Measurements from ENCODE around the gene SLIT3. TPM values are rescaled to one million over a fixed set of nuclear protein-coding genes. Genes with fewer than 3 reads are reported as not detected.
"Not testable (repeated sequence)": the region's sequence is repeated elsewhere in the genome, so short reads cannot be mapped to it uniquely, and the experiment has no call there.

SLIT3 gene
- total RNA-seq, 1 experiment from 2014 or later, result 0.92 TPM

DNA sequence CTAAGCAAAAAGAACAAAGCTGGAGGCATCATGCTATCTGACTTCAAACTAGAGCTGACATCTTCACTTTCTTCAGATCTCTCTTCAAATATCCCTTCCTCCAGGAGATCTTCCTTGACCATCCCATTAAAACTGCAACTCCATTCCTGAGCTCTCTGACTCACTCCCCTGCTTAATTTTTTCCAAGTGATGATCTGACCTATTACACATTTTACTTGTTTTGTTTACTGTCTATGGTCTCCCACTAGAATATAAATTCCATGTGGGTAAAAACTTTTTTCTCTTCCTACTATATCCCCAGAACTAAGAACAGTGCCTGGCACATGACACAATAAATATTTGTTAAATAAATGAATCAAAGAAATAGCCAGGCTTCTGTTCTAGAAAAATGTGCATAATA is 87.5 kb downstream of the SLIT3 start:
- Histone ChIP-seq H3K27ac (ENCODE audit: insufficient read length, low read depth, low read length) (no peak overlapping the region), H3K27me3 (ENCODE audit: insufficient read depth, low read length) (peaks cover 2% of the 10 kb centered on the region; the same call in 1 of the 2 replicates), H2AK5ac (ENCODE audit: insufficient read length, low read length) (no peak overlapping the region), H3K9me3 (ENCODE audit: control insufficient read depth, low read depth, low read length) (no peaks in the 10 kb centered on the region), H3T11ph (ENCODE audit: low read length) (no peak overlapping the region), H2BK15ac (ENCODE audit: low read depth, low read length) (no peak overlapping the region), H3K4me2 (ENCODE audit: insufficient read depth, insufficient read length, low read length) (no peak overlapping the region), H3K23me2 (ENCODE audit: insufficient read length, low read depth, low read length, poor library complexity, severe bottlenecking) (no peaks in the 10 kb centered on the region), H3K23ac (ENCODE audit: insufficient read length, low read depth, low read length) (no peak overlapping the region), H3K79me1 (ENCODE audit: insufficient read depth, low read depth, low read length, poor library complexity, severe bottlenecking) (no peaks in the 10 kb centered on the region), H2BK5ac (ENCODE audit: insufficient read length, low read length) (no peak overlapping the region), H3K56ac (ENCODE audit: insufficient read length, low read depth, low read length) (no peak overlapping the region), H2BK12ac (ENCODE audit: insufficient read length, low read depth, low read length) (no peak overlapping the region), H3K9ac (ENCODE audit: extremely low read depth, insufficient read length, low read length) (no peak overlapping the region), H3K18ac (ENCODE audit: insufficient read length, low read depth, low read length) (no peak overlapping the region), H3K79me2 (ENCODE audit: insufficient read depth, low read length) (no peaks in the 10 kb centered on the region), H4K8ac (replicated peaks; ENCODE audit: insufficient read length, low read depth, low read length) (no peak overlapping the region), H4K20me1 (ENCODE audit: control insufficient read depth, insufficient read depth, insufficient read length) (no peaks in the 10 kb centered on the region), H2BK20ac (ENCODE audit: low read depth, low read length, poor library complexity, severe bottlenecking) (no peak overlapping the region), H3K4me1 (ENCODE audit: insufficient read depth, low read length) (no peaks in the 10 kb centered on the region), H3K4ac (ENCODE audit: low read depth, low read length) (no peak overlapping the region), H4K5ac (ENCODE audit: insufficient read length, low read depth, low read length) (no peak overlapping the region), H2BK120ac (ENCODE audit: low read depth, low read length, poor library complexity, severe bottlenecking) (no peak overlapping the region), H4K91ac (ENCODE audit: insufficient read length, low read depth, low read length) (no peak overlapping the region), H2AFZ (ENCODE audit: low read length) (no peak overlapping the region), H3K14ac (ENCODE audit: insufficient read depth, low read length) (no peak overlapping the region)
- peaks cover 84% of the 10 kb centered on the region for H3K27me3 Mint-ChIP-seq (ENCODE audit: low read depth)
- no peak overlapping the region for H3K4me3 Mint-ChIP-seq
- 0 out of 5 replicates have a peak, but pooled peaks cover 0 to 2% of the 10 kb centered on the region in 2 experiments for H3K9me3 Mint-ChIP-seq
- H3K27ac Mint-ChIP-seq, result no peak overlapping the region
- H3K36me3 Mint-ChIP-seq (ENCODE audit: insufficient read depth in 1 of 3, low read depth in 3 of 3), result no peaks in the 10 kb centered on the region
- H3K4me1 Mint-ChIP-seq, result peaks cover 0 to 4% of the 10 kb centered on the region in 2 experiments; a peak in 1 of 4 replicates
- TF ChIP-seq, protein P1, sequence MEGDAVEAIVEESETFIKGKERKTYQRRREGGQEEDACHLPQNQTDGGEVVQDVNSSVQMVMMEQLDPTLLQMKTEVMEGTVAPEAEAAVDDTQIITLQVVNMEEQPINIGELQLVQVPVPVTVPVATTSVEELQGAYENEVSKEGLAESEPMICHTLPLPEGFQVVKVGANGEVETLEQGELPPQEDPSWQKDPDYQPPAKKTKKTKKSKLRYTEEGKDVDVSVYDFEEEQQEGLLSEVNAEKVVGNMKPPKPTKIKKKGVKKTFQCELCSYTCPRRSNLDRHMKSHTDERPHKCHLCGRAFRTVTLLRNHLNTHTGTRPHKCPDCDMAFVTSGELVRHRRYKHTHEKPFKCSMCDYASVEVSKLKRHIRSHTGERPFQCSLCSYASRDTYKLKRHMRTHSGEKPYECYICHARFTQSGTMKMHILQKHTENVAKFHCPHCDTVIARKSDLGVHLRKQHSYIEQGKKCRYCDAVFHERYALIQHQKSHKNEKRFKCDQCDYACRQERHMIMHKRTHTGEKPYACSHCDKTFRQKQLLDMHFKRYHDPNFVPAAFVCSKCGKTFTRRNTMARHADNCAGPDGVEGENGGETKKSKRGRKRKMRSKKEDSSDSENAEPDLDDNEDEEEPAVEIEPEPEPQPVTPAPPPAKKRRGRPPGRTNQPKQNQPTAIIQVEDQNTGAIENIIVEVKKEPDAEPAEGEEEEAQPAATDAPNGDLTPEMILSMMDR (conservative IDR thresholded peaks at IDR 0.05), result no peak
- DNase-seq, result no peak

DNA sequence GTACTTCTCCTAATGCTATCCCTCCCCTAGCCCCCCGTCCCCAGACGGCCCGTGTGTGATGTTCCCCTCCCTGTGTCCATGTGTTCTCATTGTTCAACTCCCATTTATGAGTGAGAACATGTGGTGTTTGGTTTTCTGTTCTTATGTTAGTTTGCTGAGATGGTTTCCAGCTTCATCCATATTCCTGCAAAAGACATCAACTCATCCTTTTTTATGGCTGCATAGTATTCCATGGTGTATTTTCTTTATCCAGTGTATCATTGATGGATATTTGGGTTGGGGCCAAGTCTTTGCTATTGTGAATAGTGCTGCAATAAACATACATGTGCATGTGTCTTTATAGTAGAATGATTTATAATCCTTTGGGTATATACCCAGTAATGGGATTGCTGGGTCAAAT is 89.2 kb downstream of the SLIT3 start:
- not testable (repeated sequence) for H2BK5ac ChIP-seq (ENCODE audit: insufficient read length, low read length); H3K18ac ChIP-seq (ENCODE audit: insufficient read length, low read depth, low read length); H2AFZ ChIP-seq (ENCODE audit: low read length); H3K23ac ChIP-seq (ENCODE audit: insufficient read length, low read depth, low read length); H3K27ac ChIP-seq (ENCODE audit: insufficient read length, low read depth, low read length); H2BK20ac ChIP-seq (ENCODE audit: low read depth, low read length, poor library complexity, severe bottlenecking); H4K20me1 ChIP-seq (ENCODE audit: control insufficient read depth, insufficient read depth, insufficient read length); H3K79me1 ChIP-seq (ENCODE audit: insufficient read depth, low read depth, low read length, poor library complexity, severe bottlenecking); H3K9ac ChIP-seq (ENCODE audit: extremely low read depth, insufficient read length, low read length); H3K4me1 Mint-ChIP-seq; H3K4me3 Mint-ChIP-seq; H3K4me2 ChIP-seq (ENCODE audit: insufficient read depth, insufficient read length, low read length); H3T11ph ChIP-seq (ENCODE audit: low read length); H4K91ac ChIP-seq (ENCODE audit: insufficient read length, low read depth, low read length); H4K5ac ChIP-seq (ENCODE audit: insufficient read length, low read depth, low read length); H3K79me2 ChIP-seq (ENCODE audit: insufficient read depth, low read length); H3K27me3 ChIP-seq (ENCODE audit: insufficient read depth, low read length); H3K36me3 Mint-ChIP-seq (ENCODE audit: insufficient read depth in 1 of 3, low read depth in 3 of 3); DNase-seq; H2AK5ac ChIP-seq (ENCODE audit: insufficient read length, low read length); H2BK15ac ChIP-seq (ENCODE audit: low read depth, low read length); H3K23me2 ChIP-seq (ENCODE audit: insufficient read length, low read depth, low read length, poor library complexity, severe bottlenecking); H3K9me3 ChIP-seq (ENCODE audit: control insufficient read depth, low read depth, low read length); H3K4me1 ChIP-seq (ENCODE audit: insufficient read depth, low read length); H3K14ac ChIP-seq (ENCODE audit: insufficient read depth, low read length); H2BK12ac ChIP-seq (ENCODE audit: insufficient read length, low read depth, low read length); H4K8ac ChIP-seq (replicated peaks; ENCODE audit: insufficient read length, low read depth, low read length); H2BK120ac ChIP-seq (ENCODE audit: low read depth, low read length, poor library complexity, severe bottlenecking); H3K4ac ChIP-seq (ENCODE audit: low read depth, low read length); H3K27ac Mint-ChIP-seq; H3K56ac ChIP-seq (ENCODE audit: insufficient read length, low read depth, low read length); H3K9me3 Mint-ChIP-seq
- peaks cover 69% of the 10 kb centered on the region for H3K27me3 Mint-ChIP-seq (ENCODE audit: low read depth)
- WGBS (ENCODE audit: extremely low coverage, insufficient read length, low lambda C conversion rate), result no CpG with 5 or more reads among the region's 3 CpGs
